Measurements from ENCODE around the gene PPP1R13L. TPM values are rescaled to one million over a fixed set of nuclear protein-coding genes. Genes with fewer than 3 reads are reported as not detected.
A peak's percentile ranks its signal among the peaks of the same experiment; 100 is the strongest.

The PPP1R13L gene
- total RNA-seq, 4 donors from 2014 or later, result 28.5 to 298 (median 44.4) TPM

DNA sequence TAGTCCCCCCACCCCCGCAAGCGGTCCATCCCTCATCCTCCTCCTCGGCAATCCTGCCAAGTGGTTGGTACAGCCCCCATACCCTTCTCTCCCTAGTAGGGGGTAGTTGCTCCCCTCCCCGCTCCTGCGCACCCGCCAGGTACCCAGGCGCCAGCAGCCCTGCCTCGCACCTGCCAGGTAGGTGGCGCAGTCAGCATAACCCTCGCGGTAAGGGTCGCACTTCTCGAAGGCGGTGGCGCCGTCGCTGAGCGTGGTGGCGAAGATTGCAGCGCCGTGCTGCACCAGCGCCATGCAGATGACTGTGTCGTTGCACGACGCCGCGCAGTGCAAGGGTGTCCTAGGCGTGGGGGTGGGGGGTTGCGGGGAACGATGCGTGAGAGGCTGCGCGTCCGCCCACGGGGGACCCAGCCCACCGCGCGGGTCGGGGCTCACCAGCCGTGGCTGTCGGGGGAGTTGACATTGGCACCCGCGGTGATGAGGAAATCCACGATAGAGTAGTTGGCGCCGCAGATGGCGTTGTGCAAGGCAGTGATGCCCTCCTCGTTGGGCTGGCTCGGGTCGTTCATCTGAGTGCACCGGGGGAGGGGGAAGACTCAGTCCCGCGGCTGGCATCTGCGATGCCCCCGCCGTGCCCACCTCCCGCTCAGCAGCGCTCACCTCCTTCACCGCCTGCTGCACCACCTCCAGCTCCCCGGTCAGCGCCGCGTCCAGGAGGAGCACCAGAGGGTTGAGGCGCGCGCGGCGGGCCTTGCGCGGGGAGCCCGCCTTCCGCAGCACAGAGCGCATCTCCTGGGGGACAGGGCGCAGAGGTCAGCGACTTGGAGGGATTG, 19.3 kb downstream of the PPP1R13L start:
- no peak overlapping the region for H3K27ac ChIP-seq
- intact Hi-C loops (cut with DNase I; ENCODE audit: low total_unique reads), result no loop called here
- TF ChIP-seq EP300 (IDR thresholded peaks at IDR 0.05; ENCODE audit: low read depth), result no peak
- no peak for TF ChIP-seq CTCF (IDR thresholded peaks at IDR 0.05)
- TF ChIP-seq POLR2AphosphoS5 (IDR thresholded peaks at IDR 0.05), result no peak
- TF ChIP-seq POLR2A (IDR thresholded peaks at IDR 0.05), result peak; percentile 9

DNA sequence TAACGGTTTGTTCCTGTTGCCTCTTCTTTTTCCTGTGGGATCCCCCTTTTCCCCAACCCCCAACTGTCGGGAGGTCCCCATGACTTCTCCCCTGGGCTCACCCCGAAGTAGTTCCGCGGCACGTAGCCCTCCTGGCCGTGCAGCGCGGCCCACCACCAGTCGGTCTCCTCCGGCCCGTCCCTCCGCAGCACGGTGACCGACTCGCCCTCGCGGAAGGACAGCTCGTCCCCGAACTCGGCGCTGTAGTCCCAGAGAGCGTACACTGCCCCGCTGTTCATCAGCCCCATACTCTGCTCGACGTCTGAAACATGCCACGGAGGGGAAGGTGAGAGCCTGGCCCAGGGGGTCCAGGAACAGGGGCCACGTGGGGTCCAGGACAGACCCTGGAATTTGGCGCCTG, 22.4 kb downstream of the PPP1R13L start:
- no peak overlapping the region for H3K4me3 ChIP-seq
- 95 to 96% methylated on average over 6 to 29 of the region's 29 CpGs for WGBS, 2 donors (ENCODE audit: low coverage in 1 of 2)
- intact Hi-C loops (cut with DNase I; ENCODE audit: low total_unique reads), result no loop called here
- DNase-seq, result no peak
- H3K4me1 ChIP-seq, result no peaks in the 10 kb centered on the region
- H3K9me3 ChIP-seq, result no peaks in the 10 kb centered on the region
- in situ Hi-C loops (cut with MboI; ENCODE audit: low pct_ligation_motif_present in 1 of 4, low pct_unique_long_range_greater_than_20kb in 1 of 4, low sequenced_read_pairs in 3 of 4), result no loop called here
- H3K36me3 ChIP-seq, result no peaks in the 10 kb centered on the region
- no peak overlapping the region for H3K27ac ChIP-seq
- TF ChIP-seq CTCF (IDR thresholded peaks at IDR 0.05), result no peak
- no peak for TF ChIP-seq EP300 (IDR thresholded peaks at IDR 0.05; ENCODE audit: low read depth)
- TF ChIP-seq POLR2AphosphoS5 (IDR thresholded peaks at IDR 0.05), result no peak
- no peak for TF ChIP-seq POLR2A (IDR thresholded peaks at IDR 0.05)
- H3K27me3 ChIP-seq, result peaks cover 31% of the 10 kb centered on the region

More for the DNA sequence above, 19.3 kb downstream of the PPP1R13L start:
- Histone ChIP-seq H3K27me3 (peaks cover 32% of the 10 kb centered on the region), H3K36me3 (no peaks in the 10 kb centered on the region), H3K4me1 (no peaks in the 10 kb centered on the region), H3K4me3 (no peak overlapping the region), H3K9me3 (no peaks in the 10 kb centered on the region)
- 13 to 55% methylated on average over 8 to 47 of the region's 75 CpGs for WGBS, 2 donors (ENCODE audit: low coverage in 1 of 2)
- in situ Hi-C loops (cut with MboI; ENCODE audit: low pct_ligation_motif_present in 1 of 4, low pct_unique_long_range_greater_than_20kb in 1 of 4, low sequenced_read_pairs in 3 of 4), result no loop called here
- no peak for DNase-seq

DNA sequence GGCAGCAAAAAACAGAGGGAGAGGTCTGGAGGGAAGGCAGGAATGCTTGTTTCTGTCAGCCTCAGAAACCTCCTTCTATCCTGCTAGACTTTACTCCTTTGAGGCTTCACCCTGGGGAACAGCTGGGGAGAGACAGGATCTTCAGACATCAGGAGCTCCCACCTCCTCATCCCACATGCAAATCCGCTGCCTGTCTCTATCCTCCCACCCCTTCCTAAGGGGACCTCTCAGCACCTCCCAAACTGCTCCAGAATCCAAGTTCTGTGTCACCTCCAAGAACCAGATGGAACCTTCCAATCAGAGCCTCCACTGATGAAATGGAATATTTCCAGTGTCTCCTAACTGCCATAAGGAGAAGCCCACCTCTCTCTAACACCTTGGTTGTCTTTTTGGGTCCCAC, 24.8 kb downstream of the PPP1R13L start:
- Histone ChIP-seq H3K27ac (no peak overlapping the region), H3K27me3 (peaks cover 8% of the 10 kb centered on the region), H3K36me3 (no peaks in the 10 kb centered on the region), H3K9me3 (no peaks in the 10 kb centered on the region), H3K4me1 (no peaks in the 10 kb centered on the region), H3K4me3 (no peak overlapping the region)
- in situ Hi-C loops (cut with MboI; ENCODE audit: low pct_ligation_motif_present in 1 of 4, low pct_unique_long_range_greater_than_20kb in 1 of 4, low sequenced_read_pairs in 3 of 4), result no loop called here
- 83 to 91% methylated on average over 1 of the region's 1 CpG for WGBS, 2 donors (ENCODE audit: low coverage in 1 of 2)
- intact Hi-C loops (cut with DNase I; ENCODE audit: low total_unique reads), result no loop called here
- DNase-seq, result no peak
- TF ChIP-seq POLR2A (IDR thresholded peaks at IDR 0.05), result no peak
- TF ChIP-seq POLR2AphosphoS5 (IDR thresholded peaks at IDR 0.05), result no peak
- TF ChIP-seq EP300 (IDR thresholded peaks at IDR 0.05; ENCODE audit: low read depth), result no peak
- no peak for TF ChIP-seq CTCF (IDR thresholded peaks at IDR 0.05)

GRCh38 chr19:45376045-45376724, 28.7 kb downstream of the PPP1R13L start:
- intact Hi-C loops (cut with DNase I; ENCODE audit: low total_unique reads), result no loop called here
- no peaks in the 10 kb centered on the region for H3K9me3 ChIP-seq
- H3K27ac ChIP-seq, result no peak overlapping the region
- H3K27me3 ChIP-seq, result no peaks in the 10 kb centered on the region
- no peaks in the 10 kb centered on the region for H3K36me3 ChIP-seq
- WGBS, 2 donors (ENCODE audit: low coverage in 1 of 2), result 58 to 62% methylated on average over 4 to 13 of the region's 13 CpGs
- H3K4me1 ChIP-seq, result peaks cover 0 to 3% (median 0%) of the 10 kb centered on the region in 4 donors
- no peak for DNase-seq
- TF ChIP-seq EP300 (IDR thresholded peaks at IDR 0.05; ENCODE audit: low read depth) (no peak), POLR2AphosphoS5 (IDR thresholded peaks at IDR 0.05) (no peak), POLR2A (IDR thresholded peaks at IDR 0.05) (no peak), CTCF (IDR thresholded peaks at IDR 0.05) (no peak)
- no peak overlapping the region for H3K4me3 ChIP-seq
- in situ Hi-C loops (cut with MboI; ENCODE audit: low pct_ligation_motif_present in 1 of 4, low pct_unique_long_range_greater_than_20kb in 1 of 4, low sequenced_read_pairs in 3 of 4), result no loop called here
